Left ventricle myocardium inferior (tissue), 1 donor: ENCODE results near the gene TMC6. TPM values are rescaled to one million over a fixed set of nuclear protein-coding genes. Genes with fewer than 3 reads are reported as not detected.
"Not testable (repeated sequence)": the region's sequence is repeated elsewhere in the genome, so short reads cannot be mapped to it uniquely, and the experiment has no call there.

ENCODE experiments used
- DNase-seq: peaks from one replicate; pipeline ENCODE4 v3.0.0-alpha.2; 2020
- H3K27ac ChIP-seq: fragments of 200-600 bp; replicated peaks from 2 replicates; pipeline ENCODE4 v1.8.0; 2021
- H3K27me3 ChIP-seq: fragments of 200-600 bp; 2 replicates; pipeline ENCODE4 v1.8.0; 2021; ENCODE audit warnings: low read depth
- H3K36me3 ChIP-seq: fragments of 200-600 bp; 2 replicates; pipeline ENCODE4 v1.8.0; 2021
- H3K4me1 ChIP-seq: fragments of 200-600 bp; 2 replicates; pipeline ENCODE4 v1.8.0; 2021
- H3K4me3 ChIP-seq: fragments of 200-600 bp; 2 replicates; pipeline ENCODE4 v1.8.0; 2021; ENCODE audit warnings: mild to moderate bottlenecking, moderate library complexity
- H3K9me3 ChIP-seq: fragments of 200-600 bp; replicated peaks from 2 replicates; pipeline ENCODE4 v1.8.0; 2021
- intact Hi-C: fragments of 100-400 bp; cut with micrococcal nuclease; formaldehyde crosslinking; loops from one replicate; pipeline ENCODE4 v1.11.0; 2022
- total RNA-seq: library from RNA; stranded (reverse); fragmentation: NEBNext Ultra II Directional; extraction: Animal tissue kit (Norgen Biotek cat#: 25700); gene quantifications from one replicate; pipeline ENCODE4 v1.2.1, GENCODE V29; 2021
- TF ChIP-seq, protein P1 (sequence below): fragments of 200-600 bp; IDR thresholded peaks from 2 replicates; pipeline ENCODE4 v1.8.0; 2021; ENCODE audit warnings: antibody characterized with exemption, mild to moderate bottlenecking, borderline replicate concordance
- donor health status: DM: no; HTN: yes; CAD: no; lungs with severe emphysema.

Gene TMC6
- total RNA-seq, 1 donor from 2014 or later = 39.5 TPM

DNA sequence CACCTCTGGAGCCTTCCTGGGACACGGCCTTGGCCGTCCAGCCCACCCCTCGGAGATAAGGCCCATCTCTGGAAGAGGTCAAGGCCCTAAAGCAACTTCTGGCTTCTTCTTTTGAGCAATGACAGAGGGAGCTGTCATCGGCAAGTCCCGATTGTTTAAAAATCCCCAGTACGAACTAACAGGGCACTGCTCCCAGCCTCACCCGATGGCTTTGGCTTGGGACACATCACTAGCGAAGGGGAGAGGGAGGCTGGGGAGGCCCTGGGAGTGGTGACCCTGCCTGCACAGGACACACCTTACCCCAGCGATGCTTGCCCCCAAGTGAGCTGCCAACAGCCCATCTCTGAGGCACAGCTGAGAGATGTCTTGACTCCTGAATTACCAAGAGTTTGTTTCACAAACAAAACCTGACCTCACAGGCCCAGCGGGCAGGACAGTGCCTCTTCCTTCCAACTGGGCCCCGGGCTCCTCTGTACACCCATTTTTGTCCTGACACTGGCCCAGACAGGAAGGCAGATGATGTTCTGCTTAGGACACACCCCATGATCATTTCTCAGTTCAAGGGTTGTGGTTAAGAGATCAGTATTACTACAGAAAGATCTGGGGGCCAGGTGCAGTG is 44.7 kb upstream of the TMC6 start:
- peaks cover 18% of the 10 kb centered on the region for H3K36me3 ChIP-seq
- TF ChIP-seq, protein P1, sequence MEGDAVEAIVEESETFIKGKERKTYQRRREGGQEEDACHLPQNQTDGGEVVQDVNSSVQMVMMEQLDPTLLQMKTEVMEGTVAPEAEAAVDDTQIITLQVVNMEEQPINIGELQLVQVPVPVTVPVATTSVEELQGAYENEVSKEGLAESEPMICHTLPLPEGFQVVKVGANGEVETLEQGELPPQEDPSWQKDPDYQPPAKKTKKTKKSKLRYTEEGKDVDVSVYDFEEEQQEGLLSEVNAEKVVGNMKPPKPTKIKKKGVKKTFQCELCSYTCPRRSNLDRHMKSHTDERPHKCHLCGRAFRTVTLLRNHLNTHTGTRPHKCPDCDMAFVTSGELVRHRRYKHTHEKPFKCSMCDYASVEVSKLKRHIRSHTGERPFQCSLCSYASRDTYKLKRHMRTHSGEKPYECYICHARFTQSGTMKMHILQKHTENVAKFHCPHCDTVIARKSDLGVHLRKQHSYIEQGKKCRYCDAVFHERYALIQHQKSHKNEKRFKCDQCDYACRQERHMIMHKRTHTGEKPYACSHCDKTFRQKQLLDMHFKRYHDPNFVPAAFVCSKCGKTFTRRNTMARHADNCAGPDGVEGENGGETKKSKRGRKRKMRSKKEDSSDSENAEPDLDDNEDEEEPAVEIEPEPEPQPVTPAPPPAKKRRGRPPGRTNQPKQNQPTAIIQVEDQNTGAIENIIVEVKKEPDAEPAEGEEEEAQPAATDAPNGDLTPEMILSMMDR = no peak
- H3K27me3 ChIP-seq = no peaks in the 10 kb centered on the region
- intact Hi-C loops = no loop called here
- H3K4me3 ChIP-seq = no peak overlapping the region
- peak overlapping the region; percentile 91 for H3K27ac ChIP-seq
- no peaks in the 10 kb centered on the region for H3K9me3 ChIP-seq
- peaks cover 86% of the 10 kb centered on the region for H3K4me1 ChIP-seq
- no peak for DNase-seq

DNA sequence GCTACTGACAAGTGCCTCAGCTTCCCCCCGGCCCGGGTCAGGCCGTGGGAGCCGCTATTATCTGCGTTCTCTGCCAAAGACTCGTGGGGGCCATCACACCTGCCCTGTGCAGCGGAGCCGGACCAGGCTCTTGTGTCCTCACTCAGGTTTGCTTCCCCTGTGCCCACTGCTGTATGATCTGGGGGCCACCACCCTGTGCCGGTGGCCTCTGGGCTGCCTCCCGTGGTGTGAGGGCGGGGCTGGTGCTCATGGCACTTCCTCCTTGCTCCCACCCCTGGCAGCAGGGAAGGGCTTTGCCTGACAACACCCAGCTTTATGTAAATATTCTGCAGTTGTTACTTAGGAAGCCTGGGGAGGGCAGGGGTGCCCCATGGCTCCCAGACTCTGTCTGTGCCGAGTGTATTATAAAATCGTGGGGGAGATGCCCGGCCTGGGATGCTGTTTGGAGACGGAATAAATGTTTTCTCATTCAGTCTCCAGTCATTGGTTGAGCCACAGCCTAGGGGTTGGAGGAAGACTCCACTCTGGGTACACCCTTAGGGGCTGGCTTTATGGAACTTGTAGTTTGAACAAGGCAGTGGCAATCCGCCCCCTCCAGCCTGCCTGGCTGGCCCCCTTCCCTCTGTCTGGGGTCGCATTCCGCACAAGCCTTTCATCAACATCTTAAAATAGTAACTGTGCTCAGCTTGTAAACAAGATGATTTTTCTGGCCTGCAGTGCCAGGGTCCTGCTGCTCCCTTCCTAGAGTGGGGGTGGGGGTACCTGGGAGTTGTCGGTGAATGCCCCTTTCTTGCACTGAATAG is 43.9 kb upstream of the TMC6 start:
- H3K4me1 ChIP-seq = peaks cover 91% of the 10 kb centered on the region
- TF ChIP-seq, protein P1 = no peak
- intact Hi-C loops = no loop called here
- peak overlapping the region; percentile 91 for H3K27ac ChIP-seq
- peaks cover 18% of the 10 kb centered on the region for H3K36me3 ChIP-seq
- no peaks in the 10 kb centered on the region for H3K27me3 ChIP-seq
- H3K4me3 ChIP-seq = peak overlapping the region; percentile 29
- DNase-seq = peak; percentile 56
- H3K9me3 ChIP-seq = no peaks in the 10 kb centered on the region

DNA sequence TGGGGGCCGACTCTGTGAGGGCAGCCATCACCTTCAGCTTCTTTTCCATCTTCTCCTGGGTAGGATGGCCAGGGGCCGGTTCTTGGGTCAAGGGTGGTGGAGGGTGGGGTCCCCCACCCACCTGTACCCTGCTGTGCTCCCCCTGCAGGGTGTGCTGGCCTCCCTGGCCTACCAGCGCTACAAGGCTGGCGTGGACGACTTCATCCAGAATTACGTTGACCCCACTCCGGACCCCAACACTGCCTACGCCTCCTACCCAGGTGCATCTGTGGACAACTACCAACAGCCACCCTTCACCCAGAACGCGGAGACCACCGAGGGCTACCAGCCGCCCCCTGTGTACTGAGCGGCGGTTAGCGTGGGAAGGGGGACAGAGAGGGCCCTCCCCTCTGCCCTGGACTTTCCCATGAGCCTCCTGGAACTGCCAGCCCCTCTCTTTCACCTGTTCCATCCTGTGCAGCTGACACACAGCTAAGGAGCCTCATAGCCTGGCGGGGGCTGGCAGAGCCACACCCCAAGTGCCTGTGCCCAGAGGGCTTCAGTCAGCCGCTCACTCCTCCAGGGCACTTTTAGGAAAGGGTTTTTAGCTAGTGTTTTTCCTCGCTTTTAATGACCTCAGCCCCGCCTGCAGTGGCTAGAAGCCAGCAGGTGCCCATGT is 43.2 kb upstream of the TMC6 start:
- H3K4me3 ChIP-seq = peak overlapping the region; percentile 29
- H3K27me3 ChIP-seq, intact Hi-C loops, DNase-seq, H3K9me3 ChIP-seq: not testable (repeated sequence)
- peaks cover 18% of the 10 kb centered on the region for H3K36me3 ChIP-seq
- H3K4me1 ChIP-seq = peaks cover 87% of the 10 kb centered on the region
- peak overlapping the region; percentile 91 for H3K27ac ChIP-seq

DNA sequence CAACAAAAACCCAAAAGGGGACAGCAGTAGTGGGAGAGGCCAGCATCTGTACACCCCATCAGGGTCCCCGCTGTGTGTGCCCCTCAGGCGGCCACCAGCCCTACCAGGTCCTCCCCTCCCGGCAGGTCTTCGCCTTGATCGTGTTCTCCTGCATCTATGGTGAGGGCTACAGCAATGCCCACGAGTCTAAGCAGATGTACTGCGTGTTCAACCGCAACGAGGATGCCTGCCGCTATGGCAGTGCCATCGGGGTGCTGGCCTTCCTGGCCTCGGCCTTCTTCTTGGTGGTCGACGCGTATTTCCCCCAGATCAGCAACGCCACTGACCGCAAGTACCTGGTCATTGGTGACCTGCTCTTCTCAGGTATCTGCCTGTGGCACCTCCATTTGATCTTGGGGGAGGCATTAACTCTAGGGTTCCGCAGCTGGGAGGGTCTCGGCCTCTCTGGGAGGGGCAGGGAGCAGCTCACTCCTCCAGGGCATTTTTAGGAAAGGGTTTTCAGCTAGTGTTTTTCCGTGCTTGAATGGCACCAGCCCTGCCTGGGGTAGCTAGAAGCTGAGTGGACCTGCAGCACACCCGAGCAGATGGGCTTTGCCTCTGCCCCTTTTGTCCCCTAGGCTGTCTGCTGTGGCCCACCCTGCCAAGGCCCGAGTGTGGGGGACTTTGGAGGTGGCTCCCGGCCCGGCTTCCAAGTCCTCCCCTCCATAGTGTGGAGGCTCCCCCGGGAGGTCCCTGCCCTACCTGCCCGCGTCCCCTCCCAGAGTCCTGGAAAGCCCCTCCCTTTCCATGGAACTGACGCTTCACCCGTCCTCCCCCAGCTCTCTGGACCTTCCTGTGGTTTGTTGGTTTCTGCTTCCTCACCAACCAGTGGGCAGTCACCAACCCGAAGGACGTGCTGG is 42.4 kb upstream of the TMC6 start:
- DNase-seq = no peak
- intact Hi-C loops = no loop called here
- Histone ChIP-seq H3K36me3 (peaks cover 18% of the 10 kb centered on the region), H3K27ac (peak overlapping the region; percentile 91), H3K27me3 (no peaks in the 10 kb centered on the region), H3K4me1 (peaks cover 79% of the 10 kb centered on the region), H3K9me3 (no peaks in the 10 kb centered on the region), H3K4me3 (no peak overlapping the region)
- TF ChIP-seq, protein P1 = no peak

DNA sequence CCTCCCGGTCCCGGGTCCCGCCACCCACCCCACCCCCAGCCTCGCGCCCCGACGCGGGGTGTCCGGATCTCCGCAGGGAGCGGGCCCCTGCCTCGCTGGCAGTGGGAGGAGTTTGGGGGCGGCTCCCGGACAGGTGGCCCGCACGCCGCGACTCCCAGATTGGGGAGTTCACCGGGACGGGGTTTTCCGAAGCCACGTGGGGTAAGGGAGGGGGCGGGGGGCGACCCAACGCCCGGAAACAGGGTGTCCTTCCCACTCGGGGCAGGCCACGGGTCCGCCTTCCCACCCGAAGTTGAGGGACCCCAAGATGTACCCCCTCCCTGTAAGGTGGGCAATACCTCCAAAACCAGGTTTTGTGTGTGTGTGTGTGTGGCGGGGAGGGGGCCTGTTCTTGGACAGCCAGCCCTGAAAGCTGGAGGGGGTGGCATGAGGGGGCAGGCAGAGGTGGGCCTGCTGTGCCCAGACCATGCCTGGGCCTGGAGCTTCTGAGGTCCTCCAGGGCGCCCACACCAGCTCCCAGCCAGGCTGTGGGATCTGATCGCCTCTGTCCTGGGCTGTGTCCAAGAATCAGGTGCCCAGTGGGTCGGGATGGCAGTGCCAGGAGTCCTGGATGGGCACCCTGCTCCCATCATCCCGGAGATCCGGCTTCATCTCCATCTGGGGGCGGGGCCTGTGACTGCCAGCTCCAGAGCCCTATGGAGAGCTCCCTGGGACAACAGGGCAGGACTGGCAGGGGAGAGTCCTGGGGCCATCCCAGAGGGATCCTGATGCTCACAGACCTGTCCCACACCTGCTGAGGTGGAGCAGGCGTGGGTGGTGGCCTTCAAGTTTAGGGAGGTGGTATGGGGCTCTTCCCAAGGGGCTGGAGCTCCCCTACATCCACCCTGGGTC is 40.6 kb upstream of the TMC6 start:
- DNase-seq = peak; percentile 58
- Histone ChIP-seq H3K4me3 (peak overlapping the region; percentile 83), H3K9me3 (no peaks in the 10 kb centered on the region), H3K36me3 (peaks cover 18% of the 10 kb centered on the region), H3K27me3 (no peaks in the 10 kb centered on the region), H3K4me1 (peaks cover 61% of the 10 kb centered on the region), H3K27ac (peak overlapping the region; percentile 94)
- TF ChIP-seq, protein P1 = no peak
- intact Hi-C loops = no loop called here
